Fibroblast of lung (primary cell): ENCODE data around the gene DOCK3. TPM values are rescaled to one million over a fixed set of nuclear protein-coding genes. Genes with fewer than 3 reads are reported as not detected.

ENCODE experiments used
- DNase-seq, 2 donors: peaks; one replicate each; pipeline versions ENCODE4 v3.0.0 to v3.0.0-alpha.2; 2010; ENCODE audit warnings: low read depth in 2 of 2
- H2AFZ ChIP-seq: 2 replicates; pipeline ENCODE4 v1.5.1; 2012; ENCODE audit warnings: low read length, control low read depth, inconsistent platforms
- H3K27ac ChIP-seq: 2 replicates; pipeline ENCODE4 v1.5.1; 2011; ENCODE audit warnings: low read length, control low read depth; ENCODE audit not compliant: insufficient read depth
- H3K27me3 ChIP-seq: 2 replicates; pipeline ENCODE4 v1.5.1; 2011; ENCODE audit warnings: mild to moderate bottlenecking, low read length; ENCODE audit not compliant: control insufficient read depth, insufficient read depth
- H3K36me3 ChIP-seq: 2 replicates; pipeline ENCODE4 v1.5.1; 2011; ENCODE audit warnings: low read length; ENCODE audit not compliant: control insufficient read depth, insufficient read depth
- H3K4me1 ChIP-seq: 2 replicates; pipeline ENCODE4 v1.5.1; 2011; ENCODE audit warnings: low read length; ENCODE audit not compliant: control insufficient read depth, insufficient read depth; ENCODE audit errors: extremely low read depth
- H3K4me2 ChIP-seq: 2 replicates; pipeline ENCODE4 v1.5.1; 2011; ENCODE audit warnings: low read length, control low read depth; ENCODE audit not compliant: insufficient read depth; ENCODE audit errors: extremely low read depth
- H3K4me3 ChIP-seq, 4 experiments: fragments of 200-600 bp in 1 of 4; sonication (generic) in 1 of 4; replicated peaks in 1 of 4; 2 replicates each; pipeline ENCODE4 v1.5.1; 2011 to 2016; ENCODE audit warnings: low read length in 4 of 4, low read depth in 3 of 4, mild to moderate bottlenecking in 3 of 4, control low read depth in 2 of 4, inconsistent platforms in 1 of 4, mixed read lengths in 1 of 4; ENCODE audit not compliant: insufficient read depth in 1 of 4; ENCODE audit errors: control extremely low read depth in 1 of 4
- H3K79me2 ChIP-seq: 2 replicates; pipeline ENCODE4 v1.5.1; 2012; ENCODE audit warnings: mild to moderate bottlenecking, low read length, inconsistent platforms; ENCODE audit not compliant: control insufficient read depth, insufficient read depth
- H3K9ac ChIP-seq: 2 replicates; pipeline ENCODE4 v1.5.1; 2011; ENCODE audit warnings: mild to moderate bottlenecking, low read length, control low read depth; ENCODE audit not compliant: insufficient read depth
- H3K9me3 ChIP-seq: 2 replicates; pipeline ENCODE4 v1.5.1; 2012; ENCODE audit warnings: low read depth, low read length; ENCODE audit not compliant: control insufficient read depth, insufficient read depth
- H4K20me1 ChIP-seq: 2 replicates; pipeline ENCODE4 v1.5.1; 2011; ENCODE audit warnings: low read length; ENCODE audit not compliant: control insufficient read depth, insufficient read depth; ENCODE audit errors: extremely low read depth
- EZH2 ChIP-seq: IDR thresholded peaks from 2 replicates; pipeline ENCODE4 v1.5.1; 2012; ENCODE audit warnings: low read length, control low read depth, mild to moderate bottlenecking; ENCODE audit errors: missing control alignments
- polyA plus RNA-seq, 2 donors: library from polyadenylated mRNA; depleted of rRNA in 1 of 2; stranded (reverse) in 1 of 2; unstranded in 1 of 2; fragments of >200 nt; gene quantifications; 2 replicates each; pipeline ENCODE4 v1.2.1, GENCODE V29; 2011 to 2012; ENCODE audit warnings: missing spikeins in 1 of 2
- total RNA-seq: library from RNA; depleted of rRNA; stranded (reverse); fragments of >200 nt; gene quantifications from 2 replicates; pipeline ENCODE4 v1.2.1, GENCODE V29; 2014
- TF ChIP-seq, protein P1 (sequence below), 2 donors: IDR thresholded peaks in 1 of 2; conservative IDR thresholded peaks in 1 of 2; 1 replicate in 1 of 2; 2 replicates in 1 of 2; pipeline ENCODE4 v1.5.1; 2011 to 2012; ENCODE audit warnings: low read length in 2 of 2, control low read depth in 1 of 2, inconsistent platforms in 1 of 2, low read depth in 1 of 2, mild to moderate bottlenecking in 1 of 2

Gene DOCK3
- total and polyA plus RNA-seq, 2 donors (not counting 1 experiment from before 2014, with no cell fraction given): 0.07 to 0.17 TPM

- Histone ChIP-seq H3K79me2 (no peaks in the 10 kb centered on the region), H3K4me1 (no peaks in the 10 kb centered on the region), H3K27me3 (no peaks in the 10 kb centered on the region), H3K4me2 (no peak overlapping the region), H3K4me3 (no peak overlapping the region), H3K9me3 (no peaks in the 10 kb centered on the region), H3K36me3 (no peaks in the 10 kb centered on the region), H3K27ac (no peak overlapping the region), H3K9ac (no peak overlapping the region), H2AFZ (no peak overlapping the region), H4K20me1 (no peaks in the 10 kb centered on the region)
- no peak for DNase-seq
- TF ChIP-seq, protein P1, sequence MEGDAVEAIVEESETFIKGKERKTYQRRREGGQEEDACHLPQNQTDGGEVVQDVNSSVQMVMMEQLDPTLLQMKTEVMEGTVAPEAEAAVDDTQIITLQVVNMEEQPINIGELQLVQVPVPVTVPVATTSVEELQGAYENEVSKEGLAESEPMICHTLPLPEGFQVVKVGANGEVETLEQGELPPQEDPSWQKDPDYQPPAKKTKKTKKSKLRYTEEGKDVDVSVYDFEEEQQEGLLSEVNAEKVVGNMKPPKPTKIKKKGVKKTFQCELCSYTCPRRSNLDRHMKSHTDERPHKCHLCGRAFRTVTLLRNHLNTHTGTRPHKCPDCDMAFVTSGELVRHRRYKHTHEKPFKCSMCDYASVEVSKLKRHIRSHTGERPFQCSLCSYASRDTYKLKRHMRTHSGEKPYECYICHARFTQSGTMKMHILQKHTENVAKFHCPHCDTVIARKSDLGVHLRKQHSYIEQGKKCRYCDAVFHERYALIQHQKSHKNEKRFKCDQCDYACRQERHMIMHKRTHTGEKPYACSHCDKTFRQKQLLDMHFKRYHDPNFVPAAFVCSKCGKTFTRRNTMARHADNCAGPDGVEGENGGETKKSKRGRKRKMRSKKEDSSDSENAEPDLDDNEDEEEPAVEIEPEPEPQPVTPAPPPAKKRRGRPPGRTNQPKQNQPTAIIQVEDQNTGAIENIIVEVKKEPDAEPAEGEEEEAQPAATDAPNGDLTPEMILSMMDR (conservative IDR thresholded peaks at IDR 0.05 in 1 of 2, IDR thresholded peaks at IDR 0.05 in 1 of 2; ENCODE audit: low read depth in 1 of 2, low read length in 2 of 2): no peak
- TF ChIP-seq EZH2: no peak
Observed at GRCh38 chr3:50840983-50841489, 166.3 kb downstream of the DOCK3 start.

GRCh38 chr3:50848308-50848707, 173.6 kb downstream of the DOCK3 start:
- H3K4me2 ChIP-seq: no peak overlapping the region
- no peaks in the 10 kb centered on the region for H3K9me3 ChIP-seq
- no peaks in the 10 kb centered on the region for H3K36me3 ChIP-seq

GRCh38 chr3:50850639-50851511, 176.1 kb downstream of the DOCK3 start:
- H3K27ac ChIP-seq: no peak overlapping the region
- H2AFZ ChIP-seq: no peak overlapping the region
- DNase-seq: no peak

More at GRCh38 chr3:50848308-50848707, 173.6 kb downstream of the DOCK3 start:
- no peak for DNase-seq
- Histone ChIP-seq H3K27ac (no peak overlapping the region), H3K79me2 (no peaks in the 10 kb centered on the region), H3K27me3 (no peaks in the 10 kb centered on the region), H4K20me1 (no peaks in the 10 kb centered on the region), H3K9ac (no peak overlapping the region), H3K4me3 (no peak overlapping the region), H3K4me1 (no peaks in the 10 kb centered on the region), H2AFZ (no peak overlapping the region)
- TF ChIP-seq, protein P1 (conservative IDR thresholded peaks at IDR 0.05 in 1 of 2, IDR thresholded peaks at IDR 0.05 in 1 of 2; ENCODE audit: low read depth in 1 of 2, low read length in 2 of 2): no peak
- TF ChIP-seq EZH2: no peak

More at GRCh38 chr3:50850639-50851511, 176.1 kb downstream of the DOCK3 start:
- Histone ChIP-seq H3K4me1 (no peaks in the 10 kb centered on the region), H3K9me3 (no peaks in the 10 kb centered on the region), H3K36me3 (no peaks in the 10 kb centered on the region), H3K4me2 (no peak overlapping the region), H3K4me3 (no peak overlapping the region), H3K79me2 (no peaks in the 10 kb centered on the region), H4K20me1 (no peaks in the 10 kb centered on the region), H3K27me3 (no peaks in the 10 kb centered on the region), H3K9ac (no peak overlapping the region)
- TF ChIP-seq, protein P1 (conservative IDR thresholded peaks at IDR 0.05 in 1 of 2, IDR thresholded peaks at IDR 0.05 in 1 of 2; ENCODE audit: low read depth in 1 of 2, low read length in 2 of 2): no peak
- TF ChIP-seq EZH2: no peak
